CD8-positive, alpha-beta memory T cell (primary cell): ENCODE results near the gene SFXN1. TPM values are rescaled to one million over a fixed set of nuclear protein-coding genes. Genes with fewer than 3 reads are reported as not detected.
A peak's percentile ranks its signal among the peaks of the same experiment; 100 is the strongest.

Experiments
- CTCF ChIA-PET: fragments of 350-600 bp; sonication (Branson Sonifier 250); formaldehyde crosslinking; loops from one replicate; lab custom pipeline; 2021; ENCODE audit warnings: antibody characterized with exemption; lab: Charles Lee
- POLR2A ChIA-PET: fragments of 350-600 bp; sonication (Branson Sonifier 250); formaldehyde crosslinking; loops from one replicate; lab custom pipeline; 2021; ENCODE audit warnings: antibody characterized with exemption; lab: Charles Lee
- DNase-seq, 5 donors: peaks; one replicate each; pipeline versions ENCODE4 v3.0.0 to v3.0.0-alpha.2; 2020 to 2022; ENCODE audit warnings: mixed read lengths in 1 of 5
- H3K27ac ChIP-seq: one replicate; pipeline ENCODE4 v1.7.0; 2013; ENCODE audit warnings: low read depth, mild to moderate bottlenecking, low read length, moderate library complexity
- H3K27me3 ChIP-seq: 2 replicates; pipeline ENCODE4 v1.7.0; 2013; ENCODE audit warnings: low read length, mild to moderate bottlenecking; ENCODE audit not compliant: insufficient read depth, poor library complexity, severe bottlenecking
- H3K36me3 ChIP-seq: 2 replicates; pipeline ENCODE4 v1.7.0; 2013; ENCODE audit warnings: mild to moderate bottlenecking, low read length, moderate library complexity; ENCODE audit not compliant: insufficient read depth
- H3K4me1 ChIP-seq: 2 replicates; pipeline ENCODE4 v1.7.0; 2013; ENCODE audit warnings: mild to moderate bottlenecking, low read length, moderate library complexity; ENCODE audit not compliant: insufficient read depth
- H3K4me3 ChIP-seq: 2 replicates; pipeline ENCODE4 v1.7.0; 2013; ENCODE audit warnings: mild to moderate bottlenecking, low read length
- H3K9me3 ChIP-seq: 2 replicates; pipeline ENCODE4 v1.7.0; 2013; ENCODE audit warnings: mild to moderate bottlenecking, low read length
- H3K27ac Mint-ChIP-seq, 8 donors: one replicate each; pipeline ENCODE4 v1.8.0; 2020 to 2021; ENCODE audit warnings: mixed read lengths in 8 of 8, mild to moderate bottlenecking in 6 of 8, inconsistent platforms in 3 of 8, moderate library complexity in 3 of 8
- H3K27me3 Mint-ChIP-seq, 2 donors: one replicate each; pipeline ENCODE4 v1.8.0; 2020 to 2021; ENCODE audit warnings: mixed read lengths in 2 of 2, mild to moderate bottlenecking in 1 of 2, moderate library complexity in 1 of 2
- H3K36me3 Mint-ChIP-seq, 3 donors: one replicate each; pipeline ENCODE4 v1.8.0; 2020 to 2021; ENCODE audit warnings: mixed read lengths in 3 of 3, inconsistent platforms in 1 of 3, mild to moderate bottlenecking in 1 of 3
- H3K4me1 Mint-ChIP-seq, 3 donors: one replicate each; pipeline ENCODE4 v1.8.0; 2020 to 2021; ENCODE audit warnings: mixed read lengths in 3 of 3, inconsistent platforms in 1 of 3, mild to moderate bottlenecking in 1 of 3
- H3K4me3 Mint-ChIP-seq, 7 donors: one replicate each; pipeline ENCODE4 v1.8.0; 2020 to 2021; ENCODE audit warnings: mixed read lengths in 7 of 7, mild to moderate bottlenecking in 6 of 7, moderate library complexity in 4 of 7, inconsistent platforms in 2 of 7
- H3K9me3 Mint-ChIP-seq, 5 donors: one replicate each; pipeline ENCODE4 v1.8.0; 2020 to 2022; ENCODE audit warnings: mixed read lengths in 5 of 5, mild to moderate bottlenecking in 3 of 5, moderate library complexity in 2 of 5, inconsistent platforms in 1 of 5
- polyA plus RNA-seq: library from polyadenylated mRNA; unstranded; fragments of 300-500 nt; fragmentation: Illumina TruSeq; gene quantifications from one replicate; pipeline ENCODE4 v1.2.3, GENCODE V29; 2021
- total RNA-seq, 2 experiments: library from RNA; stranded (reverse); gene quantifications; one replicate each; pipeline ENCODE4 v1.2.3, GENCODE V29; 2021

The SFXN1 gene
- 100 to 1,000 TPM; 359 to 366 TPM for total RNA-seq
- 68.1 TPM for polyA plus RNA-seq

DNA sequence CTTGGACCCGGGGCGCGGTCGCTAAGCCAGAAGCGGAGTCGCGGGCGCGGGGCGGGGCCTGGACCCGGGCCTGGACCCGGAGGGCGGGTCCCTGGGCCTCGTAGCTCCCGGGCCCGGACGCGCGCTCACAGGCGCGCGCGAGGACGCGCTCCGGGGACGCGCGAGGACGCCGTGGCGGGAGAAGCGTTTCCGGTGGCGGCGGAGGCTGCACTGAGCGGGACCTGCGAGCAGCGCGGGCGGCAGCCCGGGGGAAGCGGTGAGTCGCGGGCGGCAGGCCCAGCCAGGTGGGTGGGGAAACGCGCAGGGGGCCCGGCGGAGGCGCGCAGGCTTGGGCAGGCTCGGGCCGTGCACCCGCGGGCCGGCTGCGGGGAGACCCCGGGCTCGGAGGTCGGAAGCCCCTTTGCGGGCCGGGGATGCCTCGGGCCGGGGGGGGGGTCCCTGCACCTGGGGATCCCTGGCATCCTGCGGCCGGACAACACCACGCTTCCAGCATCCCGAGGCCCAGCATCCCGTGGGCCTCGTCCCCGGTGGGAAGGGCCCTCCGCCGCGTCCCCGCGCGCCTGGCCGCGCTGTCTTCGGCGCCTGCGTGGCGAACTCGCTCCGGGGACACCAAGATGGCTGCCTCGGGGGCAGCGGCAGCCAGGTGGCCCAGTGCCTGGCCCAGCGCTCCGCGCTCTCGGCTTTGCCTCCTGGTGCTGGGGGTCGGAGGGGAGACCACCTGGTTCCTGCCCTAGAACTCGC is at the start of gene SFXN1:
SFXN1 (plus strand) TSS at position 177 of the 741 bp plus-strand sequence. CDS start 13,544 bp downstream, outside the sequence.
- no peaks in the 10 kb centered on the region for H3K9me3 Mint-ChIP-seq
- peak within 1 kb of the TSS; percentile 77 to 95 (median 93) for H3K27ac Mint-ChIP-seq
- ChIA-PET POLR2A (interaction anchor here (0.6 to 1.0 kb wide), 5 partner anchors 14 to 55 kb away, joined by 3 to 8 read pairs (median 3); no protein-coding TSS in a partner anchor), CTCF (interaction anchor here (0.6 to 4.8 kb wide), 4 partner anchors 13 to 55 kb away, joined by 3 to 33 read pairs (median 4); partner anchors contain the start of gene DRD1)
- no peaks in the 10 kb centered on the region for H3K9me3 ChIP-seq
- H3K27me3 Mint-ChIP-seq: peaks cover 0 to 8% of the 10 kb centered on the region in 2 donors
- H3K4me3 ChIP-seq: peak within 1 kb of the TSS; percentile 81
- peak; percentile 51 to 81 (median 73) for DNase-seq
- peak within 1 kb of the TSS; percentile 93 to 97 (median 97) for H3K4me3 Mint-ChIP-seq
- peaks cover 43% of the 10 kb centered on the region for H3K4me1 ChIP-seq
- H3K36me3 Mint-ChIP-seq: peaks cover 7 to 38% (median 9%) of the 10 kb centered on the region in 3 donors
- no peaks in the 10 kb centered on the region for H3K27me3 ChIP-seq
- H3K36me3 ChIP-seq: no peaks in the 10 kb centered on the region
- peak within 1 kb of the TSS; percentile 73 for H3K27ac ChIP-seq
- peaks cover 40 to 55% (median 53%) of the 10 kb centered on the region in 3 donors for H3K4me1 Mint-ChIP-seq

- Histone ChIP-seq H3K4me3 (no peak overlapping the region), H3K27me3 (no peaks in the 10 kb centered on the region), H3K4me1 (no peaks in the 10 kb centered on the region), H3K27ac (no peak overlapping the region), H3K9me3 (no peaks in the 10 kb centered on the region), H3K36me3 (no peaks in the 10 kb centered on the region)
- H3K27me3 Mint-ChIP-seq: peaks cover 15 to 28% of the 10 kb centered on the region in 2 donors
- DNase-seq: no peak
- H3K36me3 Mint-ChIP-seq: no peaks in the 10 kb centered on the region
- no peaks in the 10 kb centered on the region for H3K4me1 Mint-ChIP-seq
- H3K9me3 Mint-ChIP-seq: no peaks in the 10 kb centered on the region
- H3K4me3 Mint-ChIP-seq: no peak overlapping the region
- H3K27ac Mint-ChIP-seq: no peak overlapping the region
- ChIA-PET POLR2A (no interaction called here), CTCF (no interaction called here)
These were observed 43.6 kb upstream of the SFXN1 start for GRCh38 chr5:175434800-175435199.

DNA sequence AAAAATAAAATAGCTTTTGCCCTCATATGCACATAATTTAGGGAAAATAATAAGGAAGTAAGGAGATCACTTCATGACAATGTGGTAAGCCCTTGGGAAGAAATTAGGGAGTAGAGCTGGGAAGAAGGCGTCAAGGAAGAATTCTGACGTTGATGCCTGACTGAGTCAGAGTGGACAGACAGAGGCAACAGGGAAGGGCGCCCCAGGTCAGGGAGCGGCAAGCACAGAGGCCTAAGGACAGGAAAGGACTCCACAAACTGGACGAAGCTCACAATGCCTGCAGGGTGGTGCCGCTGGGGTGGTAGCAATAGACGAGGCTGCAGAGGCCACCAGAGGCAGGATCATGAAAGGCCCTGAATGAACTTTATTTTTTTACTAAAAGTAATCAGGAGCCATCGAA is 42.0 kb upstream of the SFXN1 start:
- Histone ChIP-seq H3K27ac (no peak overlapping the region), H3K9me3 (no peaks in the 10 kb centered on the region), H3K4me3 (no peak overlapping the region), H3K27me3 (peaks cover under 1% of the 10 kb centered on the region), H3K36me3 (no peaks in the 10 kb centered on the region), H3K4me1 (no peaks in the 10 kb centered on the region)
- ChIA-PET POLR2A (no interaction called here), CTCF (no interaction called here)
- DNase-seq: no peak
- Mint-ChIP-seq H3K4me1 (no peaks in the 10 kb centered on the region), H3K36me3 (no peaks in the 10 kb centered on the region), H3K27ac (no peak overlapping the region), H3K4me3 (no peak overlapping the region), H3K27me3 (peaks cover 10 to 39% of the 10 kb centered on the region in 2 donors), H3K9me3 (no peaks in the 10 kb centered on the region)

DNA sequence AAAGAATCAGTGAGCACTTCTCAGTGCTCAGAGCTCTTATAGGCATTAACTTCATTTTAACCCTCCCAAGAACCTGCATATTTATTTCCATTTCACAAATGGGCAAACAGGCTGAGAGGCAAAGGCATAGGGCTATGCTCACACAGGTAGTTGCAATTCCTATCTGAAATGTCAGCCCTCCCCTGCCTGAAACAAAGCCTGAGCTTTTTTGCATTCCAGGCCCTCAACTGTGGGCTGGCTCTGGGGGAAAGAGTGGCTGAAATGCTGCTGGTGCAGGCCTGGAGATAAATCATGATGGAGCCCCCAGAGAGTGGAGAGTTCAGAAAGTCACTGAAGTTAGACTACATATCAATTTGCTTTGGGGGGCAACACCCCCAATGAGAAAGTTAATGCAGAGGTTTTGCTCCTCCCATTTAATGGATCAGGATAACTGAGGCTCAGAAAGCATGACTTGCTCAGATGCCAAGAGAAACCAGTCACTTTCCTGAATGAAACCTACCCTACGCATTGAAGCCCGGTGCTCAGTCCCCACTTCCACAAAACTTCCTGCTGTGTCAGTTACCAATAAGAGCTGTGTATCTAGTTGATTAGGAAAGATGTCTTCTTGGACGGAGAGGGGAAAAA is 40.0 kb upstream of the SFXN1 start:
- Mint-ChIP-seq H3K27ac (no peak overlapping the region), H3K4me3 (peak overlapping the region in 1 of 7 donors; percentile 25), H3K36me3 (no peaks in the 10 kb centered on the region), H3K9me3 (no peaks in the 10 kb centered on the region), H3K4me1 (peaks cover 0 to 1% (median under 1%) of the 10 kb centered on the region in 3 donors), H3K27me3 (peaks cover 19 to 59% of the 10 kb centered on the region in 2 donors)
- POLR2A ChIA-PET: no interaction called here
- no peaks in the 10 kb centered on the region for H3K9me3 ChIP-seq
- CTCF ChIA-PET: no interaction called here
- H3K4me1 ChIP-seq: no peaks in the 10 kb centered on the region
- H3K27ac ChIP-seq: no peak overlapping the region
- peaks cover 9% of the 10 kb centered on the region for H3K27me3 ChIP-seq
- no peaks in the 10 kb centered on the region for H3K36me3 ChIP-seq
- H3K4me3 ChIP-seq: no peak overlapping the region
- DNase-seq: no peak

GRCh38 chr5:175443514-175444059 is 34.8 kb upstream of the SFXN1 start:
- CTCF ChIA-PET: interaction anchor here (0.7 to 1.4 kb wide), 5 partner anchors 11 to 103 kb away, joined by 3 to 4 read pairs (median 3); partner anchors contain the start of gene SFXN1
- Mint-ChIP-seq H3K27ac (peak overlapping the region in 1 of 8 donors; percentile 57), H3K9me3 (no peaks in the 10 kb centered on the region), H3K36me3 (no peaks in the 10 kb centered on the region), H3K27me3 (peaks cover 26 to 73% of the 10 kb centered on the region in 2 donors), H3K4me3 (peak overlapping the region in 5 of 7 donors; percentile 15 to 44 (median 24)), H3K4me1 (peaks cover 6 to 9% (median 6%) of the 10 kb centered on the region in 3 donors)
- no peak overlapping the region for H3K4me3 ChIP-seq
- no peaks in the 10 kb centered on the region for H3K9me3 ChIP-seq
- POLR2A ChIA-PET: interaction anchor here (0.6 kb wide), 1 partner anchor 35 kb away, joined by 3 read pairs; the partner anchor contains the start of gene SFXN1
- H3K27me3 ChIP-seq: peaks cover 29% of the 10 kb centered on the region
- H3K4me1 ChIP-seq: no peaks in the 10 kb centered on the region
- H3K27ac ChIP-seq: no peak overlapping the region
- no peaks in the 10 kb centered on the region for H3K36me3 ChIP-seq
- no peak for DNase-seq

GRCh38 chr5:175444060-175444904 is 34.1 kb upstream of the SFXN1 start, which contains the start of gene DRD1:
DRD1 (minus strand) TSS chr5:175444182; CDS start chr5:175443099, 1,083 bp downstream.
- Histone ChIP-seq H3K36me3 (no peaks in the 10 kb centered on the region), H3K9me3 (no peaks in the 10 kb centered on the region), H3K4me1 (no peaks in the 10 kb centered on the region), H3K27me3 (peaks cover 29% of the 10 kb centered on the region), H3K27ac (no peak within 1 kb of the TSS), H3K4me3 (no peak within 1 kb of the TSS)
- Mint-ChIP-seq H3K36me3 (no peaks in the 10 kb centered on the region), H3K27me3 (peaks cover 27 to 70% of the 10 kb centered on the region in 2 donors), H3K4me1 (peaks cover 6 to 9% (median 6%) of the 10 kb centered on the region in 3 donors), H3K9me3 (no peaks in the 10 kb centered on the region), H3K27ac (peak within 1 kb of the TSS in 2 of 8 donors; percentile 28 to 57), H3K4me3 (peak within 1 kb of the TSS in 6 of 7 donors; percentile 67 to 76 (median 70))
- CTCF ChIA-PET: interaction anchor here (0.7 to 1.7 kb wide), 6 partner anchors 10 to 102 kb away, joined by 3 to 5 read pairs (median 3); partner anchors contain the start of gene SFXN1
- DNase-seq: peak in 4 of 5 donors; percentile 7 to 41 (median 14)
- POLR2A ChIA-PET: interaction anchor here (0.6 kb wide), 1 partner anchor 34 kb away, joined by 3 read pairs; the partner anchor contains the start of gene SFXN1

- H3K36me3 Mint-ChIP-seq: no peaks in the 10 kb centered on the region
- H3K4me1 Mint-ChIP-seq: peaks cover 6 to 9% (median 6%) of the 10 kb centered on the region in 3 donors
- DNase-seq: no peak
- H3K9me3 Mint-ChIP-seq: no peaks in the 10 kb centered on the region
- Histone ChIP-seq H3K27me3 (peaks cover 29% of the 10 kb centered on the region), H3K4me3 (no peak overlapping the region), H3K36me3 (no peaks in the 10 kb centered on the region), H3K9me3 (no peaks in the 10 kb centered on the region), H3K27ac (no peak overlapping the region), H3K4me1 (no peaks in the 10 kb centered on the region)
- POLR2A ChIA-PET: no interaction called here
- CTCF ChIA-PET: interaction anchor here (1.3 to 1.7 kb wide), 3 partner anchors 20 to 102 kb away, joined by 3 to 5 read pairs (median 3); no protein-coding TSS in a partner anchor
- peak overlapping the region in 1 of 8 donors; percentile 28 for H3K27ac Mint-ChIP-seq
- peaks cover 27 to 68% of the 10 kb centered on the region in 2 donors for H3K27me3 Mint-ChIP-seq
- peak overlapping the region in 6 of 7 donors; percentile 67 to 76 (median 70) for H3K4me3 Mint-ChIP-seq
These were observed 33.4 kb upstream of the SFXN1 start for GRCh38 chr5:175444905-175445456.
